ENCODE data around the gene CEBPB. TPM values are rescaled to one million over a fixed set of nuclear protein-coding genes. Genes with fewer than 3 reads are reported as not detected.

Gene CEBPB
- total RNA-seq, 1 donor from 2014 or later = 50.4 TPM

DNA sequence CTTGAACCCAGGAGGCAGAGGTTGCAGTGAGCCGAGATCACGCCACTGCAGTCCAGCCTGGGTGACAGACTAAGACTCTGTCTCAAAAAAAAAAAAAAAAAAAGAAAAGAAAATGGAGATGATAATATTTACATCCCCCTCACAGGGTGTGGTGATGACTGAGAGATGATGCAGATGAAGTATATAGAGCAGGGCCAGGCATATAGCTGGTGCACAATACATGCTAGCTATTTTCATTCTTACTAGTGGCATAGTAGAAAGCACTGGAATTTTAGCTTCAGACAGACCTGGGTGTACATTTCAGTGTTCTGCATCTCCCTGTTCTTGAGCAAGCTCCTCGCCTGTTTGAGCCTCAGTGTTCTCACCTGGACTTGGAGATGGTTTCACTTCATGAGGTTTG is 36.9 kb downstream of the CEBPB start:
- DNase-seq (ENCODE audit: low read depth) = no peak

DNA sequence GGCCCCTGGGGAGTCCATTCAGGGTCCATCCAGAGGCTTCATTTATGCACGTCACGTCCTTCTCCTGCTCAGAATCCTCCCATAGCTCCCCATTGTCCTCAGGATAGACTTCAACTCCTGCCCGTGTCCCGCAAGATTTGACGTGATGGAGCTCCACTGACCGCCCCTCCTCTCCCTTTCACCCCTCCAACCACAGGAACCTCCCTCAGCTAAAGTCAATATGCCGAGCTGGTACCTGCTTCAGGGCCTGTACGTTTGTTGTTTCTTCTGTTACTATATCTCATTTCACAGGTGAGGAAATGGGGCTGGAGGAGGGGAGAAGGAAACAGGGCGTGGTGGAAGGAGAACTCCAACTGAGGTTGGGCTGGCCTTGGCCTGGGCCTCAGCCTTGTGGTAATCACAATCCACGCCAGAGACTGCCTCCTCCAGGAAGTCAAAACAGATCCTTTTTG is 38.6 kb downstream of the CEBPB start:
- no peak for DNase-seq (ENCODE audit: low read depth)

- no peak for DNase-seq (ENCODE audit: low read depth)
Measured at GRCh38 chr20:50230184-50230583, 39.6 kb downstream of the CEBPB start.

- no peak for DNase-seq (ENCODE audit: low read depth)
Measured at GRCh38 chr20:50230871-50231560, 40.4 kb downstream of the CEBPB start.

DNA sequence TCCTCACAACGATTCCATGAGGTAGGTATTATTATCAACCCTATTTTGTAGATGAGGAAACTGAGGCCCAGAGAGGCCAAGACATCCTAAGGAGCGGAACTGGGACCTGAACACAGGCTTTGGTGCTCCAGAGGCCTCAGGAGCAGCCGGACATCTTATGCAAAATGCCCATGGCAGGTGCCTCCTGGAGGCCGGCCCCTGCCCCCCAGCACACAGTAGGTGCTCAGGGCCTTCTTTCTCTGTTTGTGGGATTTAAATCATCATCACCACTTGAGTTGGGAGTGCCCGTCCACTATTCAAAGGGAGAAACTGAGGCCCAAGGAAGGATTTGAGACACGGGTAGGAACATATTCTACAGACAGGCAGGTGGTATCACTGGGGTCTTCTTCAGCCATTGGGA is 41.2 kb downstream of the CEBPB start:
- no peak for DNase-seq (ENCODE audit: low read depth)

DNA sequence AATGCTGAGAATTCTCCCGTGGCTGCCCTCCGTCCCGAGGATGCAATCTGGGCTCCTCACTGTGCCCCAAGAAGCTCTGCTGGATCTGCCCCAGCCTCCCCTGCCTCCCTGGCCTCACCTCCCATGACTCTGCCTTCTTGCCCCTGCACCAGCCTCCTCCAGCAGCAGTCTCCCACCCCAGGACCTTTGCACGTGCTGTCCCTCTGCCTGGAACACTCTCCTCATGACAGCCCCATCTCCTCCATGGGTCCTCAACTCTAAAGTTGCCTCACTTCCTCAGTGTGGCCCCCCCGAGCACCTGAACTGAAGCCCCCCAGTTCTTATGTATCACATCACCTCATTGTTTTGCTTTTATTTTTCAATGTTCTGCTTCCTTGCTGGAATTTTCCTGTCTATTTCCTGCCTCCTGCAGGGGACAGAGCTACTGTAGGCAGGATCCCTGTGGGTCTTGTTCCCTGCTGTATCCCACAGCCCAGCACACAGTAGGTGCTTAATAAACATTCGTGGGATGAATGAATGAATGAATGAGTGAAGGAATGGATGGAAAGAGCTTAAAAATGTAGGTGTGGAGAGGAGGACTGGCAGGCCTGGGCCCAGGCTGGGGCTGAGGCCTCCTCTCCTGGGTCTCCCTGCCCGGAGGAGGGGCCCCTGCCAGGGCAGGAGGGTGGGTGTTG is 42.2 kb downstream of the CEBPB start:
- DNase-seq (ENCODE audit: low read depth) = no peak

GRCh38 chr20:50233325-50234212 is 42.9 kb downstream of the CEBPB start:
- DNase-seq (ENCODE audit: low read depth) = no peak

- no peak for DNase-seq (ENCODE audit: low read depth)
Measured at GRCh38 chr20:50234288-50234687, 43.7 kb downstream of the CEBPB start.

GRCh38 chr20:50237349-50237748 is 46.7 kb downstream of the CEBPB start:
- DNase-seq (ENCODE audit: low read depth) = no peak

DNA sequence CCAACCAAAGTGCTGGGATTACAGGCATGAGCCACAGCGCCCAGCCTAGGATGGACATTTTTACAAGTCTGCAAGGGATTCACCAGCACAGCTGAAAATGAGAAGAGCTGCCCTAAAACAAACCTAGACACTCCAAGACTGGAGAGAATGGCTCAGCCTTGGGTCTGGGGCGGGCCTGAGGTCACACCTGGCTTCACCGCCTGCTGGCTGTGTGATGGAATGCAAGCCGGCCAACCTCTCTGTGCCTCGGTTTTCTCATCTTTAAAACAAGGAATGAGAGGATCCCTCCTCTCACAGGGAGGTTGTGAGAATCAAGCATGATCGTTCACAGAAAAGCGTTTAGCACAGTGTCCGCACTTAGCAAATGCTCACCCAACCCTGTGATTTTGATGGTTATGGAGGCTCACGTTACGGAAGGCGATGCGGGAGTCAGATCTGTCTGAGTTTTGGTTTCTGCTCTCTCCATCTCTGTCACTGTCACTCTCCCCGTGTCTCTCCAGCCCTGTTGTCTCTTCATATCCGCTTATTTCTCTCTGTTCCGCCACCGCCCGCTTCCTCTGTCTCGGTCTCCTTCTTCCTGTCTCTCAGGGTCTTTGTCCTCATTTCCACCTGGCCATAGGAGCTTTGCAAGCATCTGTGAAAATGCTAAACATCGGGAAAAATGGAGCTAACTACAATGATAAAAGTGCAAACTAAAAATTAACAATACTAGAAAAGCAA is 47.6 kb downstream of the CEBPB start:
- DNase-seq (ENCODE audit: low read depth) = no peak

DNA sequence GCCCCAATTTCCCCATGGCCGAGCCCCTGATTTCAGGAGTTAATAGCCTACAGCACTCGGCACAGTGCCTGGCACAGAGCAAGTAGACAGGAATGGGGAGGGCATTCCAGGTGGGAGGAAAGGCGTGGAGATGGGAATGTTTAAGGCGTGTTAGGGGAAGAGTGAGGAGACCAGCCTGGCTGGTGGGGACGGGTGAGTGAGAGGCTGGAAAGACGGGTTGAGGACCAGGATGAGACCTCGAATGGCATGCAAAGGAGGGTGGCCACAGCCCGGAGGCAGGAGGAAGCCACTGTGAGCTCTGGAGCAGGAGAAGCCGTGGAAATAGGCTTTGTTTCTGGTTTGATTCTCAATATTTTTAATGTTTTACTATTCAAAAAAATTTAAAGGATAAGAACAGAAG is 49.5 kb downstream of the CEBPB start:
- no peak for DNase-seq (ENCODE audit: low read depth)

GRCh38 chr20:50242178-50242514 is 51.5 kb downstream of the CEBPB start:
- DNase-seq (ENCODE audit: low read depth) = no peak

Other genes with a start within 250 kb of the CEBPB start
- 0.52 and 2.7 TPM in 2 replicates for gene SNAI1, start 207.8 kb upstream of the CEBPB start, total RNA-seq
- gene UBE2V1, start 77.7 kb upstream of the CEBPB start, total RNA-seq = 15.5 and 56.4 TPM in 2 replicates
- 19.4 and 22.6 TPM in 2 replicates for gene PEDS1, start 37.1 kb upstream of the CEBPB start, total RNA-seq